GM08714 (cell line): ENCODE measurements around the gene STAT6.
"Not testable (repeated sequence)": the region's sequence is repeated elsewhere in the genome, so short reads cannot be mapped to it uniquely, and the experiment has no call there.

ENCODE experiments used
- H3K4me3 ChIP-seq: fragments of 200-500 bp; sonication (Bioruptor generic); 2 replicates; pipeline ENCODE4 v1.5.1; 2014; ENCODE audit warnings: mild to moderate bottlenecking, low read length, inconsistent platforms
- ZNF274 ChIP-seq: IDR thresholded peaks from 2 replicates; pipeline ENCODE4 v1.6.1; 2012; ENCODE audit warnings: mild to moderate bottlenecking, low read depth, low read length

Gene STAT6

GRCh38 chr12:57126561-57126960 is 15.4 kb upstream of the STAT6 start:
- TF ChIP-seq ZNF274, result no peak
- no peak overlapping the region for H3K4me3 ChIP-seq

- TF ChIP-seq ZNF274, result no peak
- no peak overlapping the region for H3K4me3 ChIP-seq
Measured at GRCh38 chr12:57126061-57126460, 14.9 kb upstream of the STAT6 start.

GRCh38 chr12:57124261-57124877 is 13.2 kb upstream of the STAT6 start:
- no peak for TF ChIP-seq ZNF274
- H3K4me3 ChIP-seq, result no peak overlapping the region

- no peak for TF ChIP-seq ZNF274
- H3K4me3 ChIP-seq, result no peak overlapping the region
Measured at GRCh38 chr12:57123813-57124212, 12.7 kb upstream of the STAT6 start.

- H3K4me3 ChIP-seq, result not testable (repeated sequence)
Measured at GRCh38 chr12:57120718-57121117, 9.6 kb upstream of the STAT6 start.

- TF ChIP-seq ZNF274, result no peak
- H3K4me3 ChIP-seq, result no peak overlapping the region
Measured at GRCh38 chr12:57119294-57120085, 8.3 kb upstream of the STAT6 start.

GRCh38 chr12:57118711-57119271 is 7.6 kb upstream of the STAT6 start:
- H3K4me3 ChIP-seq, result no peak overlapping the region

GRCh38 chr12:57116580-57117281 is 5.6 kb upstream of the STAT6 start:
- no peak overlapping the region for H3K4me3 ChIP-seq
- no peak for TF ChIP-seq ZNF274

More at GRCh38 chr12:57118711-57119271, 7.6 kb upstream of the STAT6 start:
- no peak for TF ChIP-seq ZNF274

- H3K4me3 ChIP-seq, result no peak overlapping the region; the same call in 1 of the 2 replicates
- TF ChIP-seq ZNF274, result no peak
Measured at GRCh38 chr12:57112492-57113294, 1.5 kb upstream of the STAT6 start.

GRCh38 chr12:57110104-57111030 is 795 bp downstream of the STAT6 start:
- no peak for TF ChIP-seq ZNF274
- peak overlapping the region; percentile 66 for H3K4me3 ChIP-seq

GRCh38 chr12:57109207-57110103 is 1.7 kb downstream of the STAT6 start:
- H3K4me3 ChIP-seq, result peak overlapping the region; percentile 66; the same call in 1 of the 2 replicates
- no peak for TF ChIP-seq ZNF274
